GM12874 (cell line): ENCODE measurements around the gene RPL10A.

Experiments
- CTCF ChIP-seq: IDR thresholded peaks from 2 replicates; pipeline ENCODE4 v1.5.1; 2011; ENCODE audit warnings: low read depth, mild to moderate bottlenecking, control low read depth, low read length, moderate library complexity; ENCODE audit not compliant: insufficient read depth

Gene RPL10A

GRCh38 chr6:35480176-35480575 lies 12.0 kb downstream of the RPL10A start:
- TF ChIP-seq CTCF: no peak

GRCh38 chr6:35481226-35481625 lies 13.0 kb downstream of the RPL10A start:
- TF ChIP-seq CTCF: no peak

- TF ChIP-seq CTCF: no peak
Observed at GRCh38 chr6:35483062-35483461, 14.9 kb downstream of the RPL10A start.

- no peak for TF ChIP-seq CTCF
Observed at GRCh38 chr6:35483490-35483889, 15.3 kb downstream of the RPL10A start.

GRCh38 chr6:35483893-35484645 lies 15.9 kb downstream of the RPL10A start:
- TF ChIP-seq CTCF: no peak

GRCh38 chr6:35484921-35485392 lies 16.8 kb downstream of the RPL10A start:
- TF ChIP-seq CTCF: no peak

GRCh38 chr6:35485402-35485877 lies 17.2 kb downstream of the RPL10A start:
- no peak for TF ChIP-seq CTCF
